ENCODE measurements around the gene SBNO2. TPM values are rescaled to one million over a fixed set of nuclear protein-coding genes. Genes with fewer than 3 reads are reported as not detected.
"Not testable (repeated sequence)": the region's sequence is repeated elsewhere in the genome, so short reads cannot be mapped to it uniquely, and the experiment has no call there.

Gene SBNO2
- total RNA-seq, 1 donor from 2014 or later, result 122 TPM

DNA sequence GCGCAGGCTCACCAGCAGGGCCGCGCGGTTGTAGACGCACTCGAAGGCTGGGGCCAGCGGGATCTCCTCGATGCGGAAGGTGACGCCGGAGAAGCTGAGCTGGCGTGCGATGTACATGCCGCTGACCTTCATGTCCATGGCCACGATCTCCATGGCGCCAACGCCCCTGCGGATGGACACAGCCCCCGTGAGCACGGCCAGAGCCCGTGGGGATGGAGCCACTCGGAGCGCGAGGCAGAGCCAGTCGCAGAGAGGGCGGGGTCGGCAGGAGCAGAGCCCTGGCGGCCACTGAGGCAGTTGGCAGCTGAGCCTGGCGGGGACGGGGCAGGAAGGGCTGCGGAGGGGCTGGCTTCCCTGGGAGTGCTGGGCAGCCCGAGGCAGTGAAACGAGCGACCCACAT is 55.1 kb downstream of the SBNO2 start:
- no peak for DNase-seq (ENCODE audit: low spot score)

DNA sequence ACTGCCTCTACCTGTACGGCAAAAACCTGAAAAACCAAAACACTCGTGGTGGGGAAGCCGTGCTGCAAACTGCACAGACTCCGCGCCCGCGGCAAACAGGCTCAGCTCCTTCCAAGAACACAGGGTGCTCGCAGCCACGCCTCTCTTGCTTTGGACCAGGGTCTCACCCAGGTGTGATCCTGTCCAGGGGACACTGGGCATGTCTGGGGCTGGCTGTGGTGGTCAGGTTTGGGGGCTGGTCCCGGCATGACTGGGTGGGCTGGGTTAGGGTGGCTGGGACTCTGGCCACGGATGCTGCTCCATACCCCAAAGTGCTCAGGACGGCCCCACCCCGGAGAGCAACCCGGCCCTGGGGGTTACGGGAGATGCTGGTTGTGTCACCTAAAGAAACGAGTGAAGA is 56.4 kb downstream of the SBNO2 start:
- DNase-seq (ENCODE audit: low spot score), result no peak

DNA sequence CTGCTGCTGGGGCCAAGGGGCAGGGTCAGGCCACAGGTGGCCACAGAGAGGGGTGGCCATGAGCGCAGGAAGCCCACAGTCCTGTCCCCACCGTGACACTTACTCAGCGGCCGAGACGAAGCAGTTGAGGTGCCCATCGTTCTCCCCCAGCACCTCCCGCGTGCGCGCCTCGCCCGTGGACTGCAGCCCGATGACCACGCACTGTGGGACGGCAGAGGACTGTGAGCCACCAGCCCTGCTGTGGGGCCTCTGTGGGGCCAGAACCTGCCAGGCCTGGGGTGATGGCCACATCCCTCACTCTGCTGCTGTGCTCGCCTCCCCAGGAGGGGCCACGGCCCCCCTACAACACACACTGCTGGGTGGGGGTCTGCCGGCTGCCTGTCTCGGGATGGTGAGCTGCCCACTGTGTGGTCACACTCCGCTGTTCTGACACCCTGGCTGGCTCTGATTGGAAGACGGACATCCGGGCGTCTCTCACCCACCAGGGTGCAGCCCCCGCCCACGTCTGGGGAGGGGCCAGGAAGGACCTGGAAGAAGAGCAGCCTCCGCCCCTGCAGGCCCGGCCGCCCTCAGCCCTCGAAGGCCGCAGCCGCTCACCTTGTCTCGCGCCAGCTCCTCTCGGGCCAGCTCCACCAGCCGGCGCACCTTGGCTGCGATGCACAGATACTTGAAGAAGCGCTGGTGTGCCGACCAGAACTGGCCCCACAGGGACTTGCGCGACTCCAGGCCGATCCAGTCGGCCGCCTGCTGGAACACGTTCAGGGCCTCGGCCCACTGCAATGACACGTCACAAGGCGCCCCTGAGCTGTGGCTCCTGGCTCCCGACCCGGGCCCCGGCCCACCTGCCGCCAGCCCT is 57.1 kb downstream of the SBNO2 start:
- DNase-seq (ENCODE audit: low spot score), result no peak

DNA sequence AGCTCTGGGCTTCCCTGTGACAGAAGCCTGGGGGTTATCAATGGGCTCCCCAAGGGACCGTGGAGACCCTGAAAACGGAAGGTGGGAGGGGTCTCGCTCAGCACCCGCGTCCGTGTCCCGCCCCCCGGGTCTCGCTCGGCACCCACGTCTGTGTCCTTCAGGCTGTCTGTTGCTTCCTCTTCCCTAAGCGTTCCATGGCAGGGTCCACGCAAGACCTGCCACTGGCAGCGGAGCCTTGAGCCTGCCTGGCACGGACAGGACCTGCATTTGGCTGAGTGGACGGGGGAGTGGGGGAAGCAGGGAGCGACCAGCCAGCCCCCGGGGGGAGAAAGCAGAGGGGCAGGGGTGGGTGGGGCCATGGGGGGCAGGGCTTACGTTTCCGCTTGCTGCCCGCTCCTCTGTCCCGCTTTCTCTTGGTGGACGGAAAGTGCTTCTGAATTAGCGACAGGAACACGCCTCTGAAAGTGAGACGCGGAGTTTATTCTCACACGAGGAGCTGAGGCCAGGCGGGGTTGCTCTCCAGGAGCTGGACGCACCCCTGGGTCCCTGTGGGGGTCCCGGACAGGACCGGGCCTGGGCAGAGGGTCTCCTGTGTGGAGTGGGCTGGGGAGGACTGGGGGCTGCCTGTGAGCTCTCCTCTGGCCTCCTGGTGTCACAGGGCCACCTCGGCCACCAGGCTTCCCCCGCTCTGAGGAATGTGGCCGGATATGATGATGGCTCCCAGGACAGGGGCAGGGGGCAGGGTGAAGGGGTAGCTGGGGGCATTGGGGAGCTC is 58.2 kb downstream of the SBNO2 start:
- no peak for DNase-seq (ENCODE audit: low spot score)

DNA sequence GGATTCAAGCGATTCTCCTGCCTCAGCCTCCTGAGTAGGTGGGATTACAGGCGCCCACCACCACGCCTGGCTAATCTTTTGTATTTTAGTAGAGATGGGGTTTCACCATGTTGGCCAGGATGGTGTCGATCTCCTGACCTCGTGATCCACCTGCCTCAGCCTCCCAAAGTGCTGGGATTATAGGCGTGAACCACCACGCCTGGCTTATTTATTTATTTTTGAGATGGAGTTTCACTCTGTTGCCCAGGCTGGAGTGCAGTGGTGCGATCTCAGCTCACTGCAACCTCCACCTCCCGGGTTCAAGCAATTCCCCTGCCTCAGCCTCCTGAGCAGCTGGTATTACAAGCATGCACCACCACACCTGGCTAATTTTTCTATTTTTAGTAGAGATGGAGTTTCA is 59.3 kb downstream of the SBNO2 start:
- not testable (repeated sequence) for DNase-seq (ENCODE audit: low spot score)

DNA sequence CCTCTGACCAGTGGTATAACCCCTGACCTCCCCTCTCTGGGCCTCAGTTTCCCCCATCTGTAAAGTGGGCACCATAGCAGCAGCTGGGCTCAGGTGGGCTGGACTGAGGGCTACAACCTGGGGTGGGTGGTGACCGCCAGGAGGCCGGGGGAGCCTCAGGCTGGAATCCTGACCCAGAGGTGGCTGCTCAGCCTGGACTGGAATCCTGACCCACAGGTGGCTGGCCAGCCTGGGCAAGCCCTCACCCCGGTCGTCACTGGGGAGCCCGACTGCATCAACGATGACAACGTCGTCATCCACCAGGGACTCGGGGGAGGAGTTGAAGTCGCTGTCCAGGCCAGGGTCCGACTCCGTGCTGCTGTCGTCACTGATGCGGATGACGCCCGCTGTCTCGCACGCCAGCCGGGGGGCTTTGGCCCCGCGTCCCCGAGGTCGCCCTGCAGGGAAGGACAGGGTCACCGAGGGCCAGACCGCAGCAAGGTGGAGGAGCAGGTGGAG is 60.0 kb downstream of the SBNO2 start:
- DNase-seq (ENCODE audit: low spot score), result no peak

DNA sequence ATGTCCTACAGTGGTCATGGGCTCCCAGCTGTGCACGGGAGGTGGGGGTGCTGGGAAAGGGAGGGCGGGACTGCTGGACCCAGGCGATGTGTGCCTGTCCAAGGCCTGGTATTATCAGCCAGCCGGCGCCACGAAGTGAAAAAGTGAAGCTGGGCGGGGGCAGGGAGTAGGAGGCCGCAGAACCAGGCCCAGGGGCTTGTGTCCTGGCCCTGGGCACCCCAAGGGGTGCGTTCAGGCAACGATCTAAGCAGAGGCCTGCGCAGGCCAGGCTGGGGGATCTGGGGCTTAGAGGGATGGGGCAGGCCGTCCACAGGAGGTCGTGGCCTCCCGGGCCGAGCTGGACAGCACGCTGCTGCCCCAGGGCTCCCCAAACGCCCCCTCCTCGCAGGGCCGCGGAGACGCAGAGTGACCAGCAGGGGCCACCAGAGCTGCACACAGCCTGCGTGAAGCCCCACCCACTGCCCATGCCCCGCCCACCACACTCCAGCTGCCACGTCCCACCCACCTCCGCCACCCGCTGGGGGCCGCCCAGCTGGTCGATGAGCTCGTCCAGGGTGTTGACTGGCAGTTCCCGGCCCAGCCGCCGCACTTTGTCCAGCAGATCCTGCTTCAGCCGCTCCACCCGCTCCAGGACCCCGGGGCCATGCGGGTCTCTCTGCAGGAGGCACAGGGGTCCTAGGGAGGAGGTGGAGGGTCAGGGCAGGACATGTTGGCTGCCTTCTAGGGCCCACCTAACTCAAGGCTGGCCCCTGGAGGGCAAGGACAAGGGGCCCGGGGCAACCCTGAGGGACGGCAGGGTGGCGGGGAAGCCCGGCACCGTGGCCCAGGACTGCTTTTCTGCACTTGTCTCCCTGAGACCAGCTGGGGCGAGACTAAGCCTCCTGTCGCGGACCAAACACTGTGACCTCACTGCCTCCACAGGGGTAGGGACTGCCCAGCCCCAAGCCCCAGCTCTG is 60.8 kb downstream of the SBNO2 start:
- DNase-seq (ENCODE audit: low spot score), result peak; percentile 95

DNA sequence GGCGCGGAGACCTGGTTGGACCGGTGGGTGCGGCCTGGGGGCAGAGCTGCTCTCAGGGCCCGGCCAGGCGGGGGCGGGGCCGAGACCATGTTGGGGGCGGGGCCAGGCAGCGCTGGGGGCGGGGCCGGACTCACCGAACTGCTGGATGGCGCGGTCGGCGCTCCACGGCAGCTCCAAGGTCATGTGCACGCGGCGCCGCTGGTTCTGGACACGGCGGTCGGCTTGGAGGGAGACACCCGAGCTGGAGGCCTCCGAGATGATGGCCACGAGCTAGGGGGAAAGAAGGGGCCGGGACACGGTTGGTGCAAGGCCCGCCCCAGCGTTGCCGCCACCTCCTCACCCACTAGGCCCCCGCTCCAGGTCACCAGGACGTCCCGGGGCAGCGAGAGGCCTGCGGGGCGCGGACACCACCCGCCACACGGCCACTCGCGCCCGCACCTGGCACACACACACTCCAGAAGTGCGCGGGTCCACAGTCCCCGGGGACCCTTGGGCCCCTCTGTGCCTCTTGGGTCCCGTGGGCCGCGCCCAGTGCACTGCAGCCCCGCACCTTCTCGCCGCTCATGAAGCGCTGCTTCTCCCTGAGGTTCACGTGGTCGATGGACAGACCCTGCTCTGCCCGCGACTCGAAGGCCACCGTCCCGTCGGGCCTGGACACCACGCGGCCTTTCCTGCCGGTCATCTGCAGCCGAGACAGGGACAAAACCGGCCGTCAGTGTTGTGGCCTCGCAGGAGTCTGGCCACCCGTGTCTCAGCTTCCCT is 61.6 kb downstream of the SBNO2 start:
- DNase-seq (ENCODE audit: low spot score), result no peak

DNA sequence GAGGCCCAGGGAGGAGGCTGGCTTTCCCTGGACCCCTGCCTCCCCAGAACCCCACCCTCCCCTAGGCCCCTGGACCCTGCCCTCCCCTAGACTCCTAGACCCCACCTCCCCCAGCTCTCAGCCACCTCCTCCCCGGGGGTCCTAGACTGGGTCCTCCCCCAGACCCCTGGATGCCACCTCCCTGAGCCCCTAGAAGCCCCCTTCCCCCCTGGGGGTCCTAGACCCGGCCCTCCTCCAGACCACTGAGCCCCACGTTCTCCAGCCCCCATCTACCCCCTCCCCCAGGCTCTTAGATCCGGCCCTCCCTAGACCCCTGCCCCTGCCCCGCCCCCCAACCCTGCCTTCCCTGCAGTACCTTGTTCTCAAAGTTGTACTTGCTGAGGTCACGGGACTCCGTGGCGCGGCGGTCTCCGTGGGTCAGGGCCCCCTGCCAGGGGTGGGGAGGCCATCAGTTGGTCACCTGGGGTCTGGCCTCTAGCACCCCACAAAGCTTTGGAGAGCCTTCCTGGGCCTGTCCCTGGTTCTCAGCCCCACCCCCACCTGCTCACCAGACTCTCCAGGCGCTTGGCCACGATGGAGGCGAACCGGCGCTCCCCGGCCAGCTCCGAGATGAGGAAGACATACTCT is 62.3 kb downstream of the SBNO2 start:
- no peak for DNase-seq (ENCODE audit: low spot score)

DNA sequence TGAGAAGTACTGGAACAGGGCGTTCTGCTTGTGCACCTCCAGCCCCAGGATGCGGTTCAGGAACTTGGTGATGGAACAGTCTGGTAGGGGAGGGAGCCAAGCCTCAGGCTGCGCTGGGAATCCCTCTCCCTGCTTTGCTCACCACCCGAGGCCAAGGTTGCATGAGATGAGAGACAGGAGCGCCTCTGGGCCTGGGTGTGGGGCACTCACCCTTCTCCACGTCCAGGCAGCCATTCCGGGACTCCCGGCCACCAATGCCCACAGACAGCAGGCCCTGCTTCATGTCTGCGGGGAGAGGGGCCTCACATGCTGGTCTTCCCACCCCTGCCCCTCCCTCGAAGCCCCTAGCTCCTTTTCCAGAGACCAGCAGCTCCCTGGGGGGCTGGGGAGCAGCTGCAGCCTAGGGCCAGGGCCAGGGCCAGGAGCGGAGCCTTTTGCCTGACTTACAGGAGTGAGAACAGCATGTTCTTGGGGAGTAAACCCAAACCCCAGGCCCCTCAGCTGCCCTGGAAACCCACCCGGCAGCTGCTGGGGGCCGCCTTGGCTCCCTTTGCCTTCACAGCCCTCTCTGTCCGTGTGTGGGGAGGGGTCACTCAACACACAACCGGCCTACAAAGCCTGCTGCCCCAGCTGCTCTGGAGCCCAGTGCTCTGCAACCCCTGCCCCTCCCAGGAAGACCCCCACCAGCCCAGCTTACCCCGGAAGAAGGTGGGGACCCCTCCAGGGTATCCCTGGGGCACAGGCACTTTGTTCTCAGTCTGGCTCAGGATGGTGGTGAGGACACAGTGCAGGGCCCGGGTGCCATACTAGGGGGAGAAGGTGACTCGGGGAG is 63.0 kb downstream of the SBNO2 start:
- no peak for DNase-seq (ENCODE audit: low spot score)

DNA sequence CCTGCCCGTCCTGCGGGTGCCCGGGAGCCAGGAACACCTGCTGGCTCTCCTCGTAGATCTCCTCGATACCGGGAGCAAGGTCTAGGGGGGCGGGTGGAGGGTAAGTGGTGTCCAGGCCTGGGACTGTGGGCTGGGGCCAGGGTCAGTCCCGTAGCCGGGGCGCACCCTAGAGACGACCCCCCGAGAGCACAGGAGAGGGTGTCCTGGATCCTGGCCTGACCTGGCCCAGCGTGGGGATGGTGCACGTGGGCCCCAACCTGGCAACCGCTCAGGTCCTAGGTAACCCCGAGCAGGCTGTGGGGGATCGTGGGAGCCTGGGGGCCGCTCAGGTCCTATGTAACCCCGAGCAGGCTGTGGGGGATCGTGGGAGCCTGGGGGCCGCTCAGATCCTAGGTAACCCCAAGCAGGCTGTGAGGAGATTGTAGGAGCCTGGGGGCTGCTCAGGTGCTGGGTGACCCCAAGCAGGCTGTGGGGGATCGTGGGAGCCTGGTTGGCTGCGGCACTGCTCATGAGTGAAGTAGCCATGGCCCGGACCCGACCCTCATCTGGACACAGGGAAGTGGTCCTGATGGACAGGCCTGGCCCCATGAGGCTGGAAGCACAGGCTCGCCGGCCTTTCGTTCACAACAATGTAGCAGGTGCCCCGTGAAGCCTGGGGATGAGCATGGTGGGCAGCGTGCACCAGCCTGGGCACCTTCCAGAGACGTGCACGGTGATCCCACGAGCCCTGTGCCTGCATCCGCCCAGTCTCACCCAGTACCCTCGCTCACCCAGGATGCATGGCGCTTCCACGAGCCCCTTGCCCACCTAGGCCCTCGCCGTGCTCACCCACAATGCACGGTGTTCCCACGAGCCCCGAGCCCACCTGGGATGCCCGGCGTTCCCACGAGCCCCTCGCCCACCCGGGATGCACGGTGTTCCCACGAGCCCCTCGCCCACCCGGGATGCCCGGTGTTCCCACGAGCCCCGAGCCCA is 64.1 kb downstream of the SBNO2 start:
- no peak for DNase-seq (ENCODE audit: low spot score)

DNA sequence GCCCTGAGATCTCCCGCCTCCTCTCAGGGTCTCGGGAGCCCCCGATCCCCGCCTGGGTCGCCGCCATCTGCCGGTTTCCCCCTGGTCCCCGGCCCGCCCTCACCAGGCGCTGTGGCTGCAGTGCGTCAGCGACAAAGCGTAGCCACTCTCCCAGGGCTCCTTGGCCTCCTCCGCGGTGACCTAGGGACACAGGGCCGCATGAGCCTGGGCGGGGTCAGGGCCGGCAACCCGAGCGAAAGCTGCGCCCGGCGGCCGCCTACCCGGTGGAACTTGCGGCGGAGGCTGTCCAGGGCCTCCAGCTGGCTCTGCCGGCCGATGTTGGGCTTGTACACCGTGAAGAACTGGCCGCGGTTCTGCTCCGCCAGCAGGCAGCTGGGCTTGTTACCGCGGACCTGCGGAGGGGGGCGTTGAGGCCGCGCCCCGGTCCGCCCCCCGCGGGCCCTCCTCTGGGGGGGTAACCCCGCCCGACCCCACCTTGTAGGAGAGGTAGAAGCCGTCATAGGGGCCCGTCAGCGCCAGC is 65.0 kb downstream of the SBNO2 start:
- no peak for DNase-seq (ENCODE audit: low spot score)

DNA sequence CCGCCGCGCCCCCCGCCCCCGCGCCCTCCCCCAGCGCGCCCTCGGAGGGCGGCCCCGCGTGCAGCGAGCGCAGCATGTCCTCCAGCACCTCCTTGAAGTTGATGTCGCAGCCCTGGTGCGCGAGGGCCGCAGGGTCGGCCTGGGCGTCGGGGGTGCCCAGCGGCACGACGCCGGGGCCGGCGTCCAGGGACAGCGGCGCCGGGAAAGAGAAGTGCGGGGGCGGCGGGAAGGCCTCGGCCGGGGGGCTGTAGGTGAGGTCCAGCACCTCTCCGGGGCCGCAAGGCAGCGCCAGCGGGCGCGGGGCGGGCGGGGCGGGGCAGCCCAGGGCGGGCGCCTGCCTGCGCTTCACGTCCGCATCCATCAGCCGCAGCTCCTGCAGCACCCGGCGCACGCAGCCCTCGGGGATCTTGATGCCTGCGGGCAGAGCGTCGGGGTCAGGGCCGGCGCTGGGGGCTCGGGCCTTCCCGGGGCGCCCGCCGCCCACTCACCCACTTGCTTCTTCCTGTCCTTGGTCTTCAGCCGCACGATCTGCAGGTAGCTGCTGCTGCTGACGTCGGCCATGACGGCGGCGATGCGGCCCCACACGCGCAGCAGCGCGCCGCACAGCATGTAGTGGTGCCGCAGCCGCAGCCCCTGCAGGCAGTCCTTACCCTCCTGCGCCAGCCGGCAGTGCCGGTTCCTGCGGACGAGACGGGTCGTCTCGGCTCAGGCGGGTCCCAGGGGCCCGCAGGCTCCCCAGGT is 65.6 kb downstream of the SBNO2 start:
- DNase-seq (ENCODE audit: low spot score), result no peak

DNA sequence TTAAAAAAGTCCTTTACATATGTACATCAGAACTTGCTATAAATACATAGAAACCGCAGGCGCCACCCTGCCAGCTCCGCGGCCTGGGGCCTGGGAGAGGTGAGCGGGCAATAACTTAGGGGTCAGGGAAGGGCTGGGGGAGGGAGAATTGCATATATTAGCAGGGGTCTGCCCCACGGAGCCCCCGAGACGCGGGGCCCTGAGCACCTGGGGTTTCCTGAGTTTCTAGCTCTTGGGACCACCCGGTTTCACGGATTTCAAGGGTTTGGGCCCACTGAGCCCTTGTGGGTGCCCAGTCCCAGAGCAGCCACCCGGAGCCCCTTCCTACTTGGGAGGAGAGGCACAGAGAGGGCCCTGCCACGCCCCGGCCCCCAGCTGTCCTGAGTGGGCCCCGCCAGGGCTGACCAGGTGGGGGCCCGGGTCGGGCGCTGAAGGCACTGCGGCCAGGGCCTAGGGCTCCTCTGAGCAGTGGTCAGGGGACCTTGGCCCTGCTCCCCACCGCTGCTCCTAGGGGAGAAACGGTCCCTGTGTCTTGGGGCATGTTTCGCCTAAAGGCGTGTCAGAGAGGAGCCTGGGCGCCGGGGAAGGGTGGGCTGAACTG is 66.3 kb downstream of the SBNO2 start:
- no peak for DNase-seq (ENCODE audit: low spot score)

DNA sequence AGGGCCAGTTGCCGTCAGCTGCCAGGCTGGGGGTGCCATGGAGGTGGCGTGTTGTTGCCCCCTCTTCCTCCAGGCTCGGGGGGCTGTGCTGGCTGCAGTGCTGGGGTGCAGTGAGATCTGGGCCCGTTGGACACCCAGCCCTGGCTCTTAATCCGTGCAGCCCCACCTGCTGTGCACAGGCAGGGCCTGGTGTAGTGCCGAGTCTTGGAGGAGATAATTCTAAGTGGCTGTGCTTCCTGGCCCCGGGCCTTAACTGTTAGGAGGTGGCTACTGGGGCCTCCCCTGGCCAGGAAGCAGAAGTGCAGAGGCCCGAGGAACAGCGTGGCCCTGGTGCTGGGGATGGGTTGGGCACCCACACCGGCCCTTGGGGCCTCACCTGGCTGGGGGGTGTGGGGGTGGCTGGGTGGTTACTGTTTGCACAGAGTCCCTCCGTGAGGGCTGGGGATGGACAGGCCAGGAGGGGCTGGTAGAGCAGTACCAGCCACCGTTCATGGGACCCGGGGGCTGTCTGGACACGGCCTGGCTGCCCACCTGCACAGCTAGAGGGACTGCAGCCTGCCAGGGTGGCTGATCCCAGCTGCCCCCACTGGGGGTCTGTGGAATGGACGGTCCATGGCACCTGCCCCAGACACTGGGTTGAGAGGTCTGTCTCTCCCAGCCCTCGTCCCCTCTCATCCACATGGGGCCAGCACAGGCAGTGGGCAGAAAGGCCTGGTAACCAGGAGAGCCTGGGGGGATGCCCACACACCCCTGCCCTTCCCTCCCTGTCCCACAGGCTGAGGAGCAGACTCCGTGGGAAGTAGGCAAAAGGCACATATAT is 67.0 kb downstream of the SBNO2 start:
- DNase-seq (ENCODE audit: low spot score), result no peak
